IMR-90 (cell line): ENCODE data around the gene KIF25.

ENCODE experiments used
- NFE2L2 ChIP-seq: fragments of 150-350 bp; IDR thresholded peaks from 2 replicates; pipeline ENCODE4 v1.6.1; 2016; ENCODE audit warnings: low read depth, mild to moderate bottlenecking, low read length
- POLR2A ChIP-seq: IDR thresholded peaks from 2 replicates; pipeline ENCODE4 v1.6.1; 2012; ENCODE audit warnings: mild to moderate bottlenecking, low read depth, low read length
- RAD21 ChIP-seq: IDR thresholded peaks from 2 replicates; pipeline ENCODE4 v1.6.1; 2012; ENCODE audit warnings: low read length, improper control_type of control experiment
- RFX5 ChIP-seq: IDR thresholded peaks from 2 replicates; pipeline ENCODE4 v1.8.0; 2012; ENCODE audit warnings: low read depth, mild to moderate bottlenecking, low read length, moderate library complexity
- TF ChIP-seq, protein P1 (sequence below): conservative IDR thresholded peaks from 2 replicates; pipeline ENCODE4 v1.5.1; 2012; ENCODE audit warnings: mild to moderate bottlenecking, low read depth, low read length, improper control_type of control experiment
- TF ChIP-seq, protein P2 (sequence below): fragments of 150-350 bp; IDR thresholded peaks from 2 replicates; pipeline ENCODE4 v1.6.1; 2017; ENCODE audit warnings: mild to moderate bottlenecking, antibody characterized with exemption, low read length, low read depth

DNA sequence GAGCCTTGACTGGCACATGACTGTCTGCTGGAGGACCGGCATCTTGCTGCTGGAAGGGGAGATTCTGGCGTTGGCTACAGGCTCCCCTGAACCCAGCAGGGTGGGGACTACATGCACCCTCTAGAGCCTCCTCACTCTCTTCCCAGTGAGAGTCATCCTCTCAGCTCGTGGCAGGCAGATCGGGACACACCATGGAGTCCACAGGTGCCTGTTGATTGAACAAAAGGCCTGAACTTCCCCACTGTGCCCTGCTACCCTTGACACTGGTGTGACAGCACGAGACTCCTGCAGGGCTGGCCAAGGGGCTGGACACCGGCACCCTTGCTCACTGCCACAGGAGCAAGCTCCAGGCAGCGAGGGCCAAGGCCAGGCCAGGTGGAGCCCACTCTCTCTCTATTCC lies 73.3 kb downstream of the KIF25 start:
- TF ChIP-seq, protein P1, sequence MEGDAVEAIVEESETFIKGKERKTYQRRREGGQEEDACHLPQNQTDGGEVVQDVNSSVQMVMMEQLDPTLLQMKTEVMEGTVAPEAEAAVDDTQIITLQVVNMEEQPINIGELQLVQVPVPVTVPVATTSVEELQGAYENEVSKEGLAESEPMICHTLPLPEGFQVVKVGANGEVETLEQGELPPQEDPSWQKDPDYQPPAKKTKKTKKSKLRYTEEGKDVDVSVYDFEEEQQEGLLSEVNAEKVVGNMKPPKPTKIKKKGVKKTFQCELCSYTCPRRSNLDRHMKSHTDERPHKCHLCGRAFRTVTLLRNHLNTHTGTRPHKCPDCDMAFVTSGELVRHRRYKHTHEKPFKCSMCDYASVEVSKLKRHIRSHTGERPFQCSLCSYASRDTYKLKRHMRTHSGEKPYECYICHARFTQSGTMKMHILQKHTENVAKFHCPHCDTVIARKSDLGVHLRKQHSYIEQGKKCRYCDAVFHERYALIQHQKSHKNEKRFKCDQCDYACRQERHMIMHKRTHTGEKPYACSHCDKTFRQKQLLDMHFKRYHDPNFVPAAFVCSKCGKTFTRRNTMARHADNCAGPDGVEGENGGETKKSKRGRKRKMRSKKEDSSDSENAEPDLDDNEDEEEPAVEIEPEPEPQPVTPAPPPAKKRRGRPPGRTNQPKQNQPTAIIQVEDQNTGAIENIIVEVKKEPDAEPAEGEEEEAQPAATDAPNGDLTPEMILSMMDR: no peak
- TF ChIP-seq RFX5 (no peak), POLR2A (no peak), RAD21 (no peak), NFE2L2 (no peak)
- TF ChIP-seq, protein P2, sequence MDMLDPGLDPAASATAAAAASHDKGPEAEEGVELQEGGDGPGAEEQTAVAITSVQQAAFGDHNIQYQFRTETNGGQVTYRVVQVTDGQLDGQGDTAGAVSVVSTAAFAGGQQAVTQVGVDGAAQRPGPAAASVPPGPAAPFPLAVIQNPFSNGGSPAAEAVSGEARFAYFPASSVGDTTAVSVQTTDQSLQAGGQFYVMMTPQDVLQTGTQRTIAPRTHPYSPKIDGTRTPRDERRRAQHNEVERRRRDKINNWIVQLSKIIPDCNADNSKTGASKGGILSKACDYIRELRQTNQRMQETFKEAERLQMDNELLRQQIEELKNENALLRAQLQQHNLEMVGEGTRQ: no peak
